Measurements from ENCODE around the gene LSR. TPM values are rescaled to one million over a fixed set of nuclear protein-coding genes. Genes with fewer than 3 reads are reported as not detected.

The LSR gene
- total and polyA plus RNA-seq, 2 donors from 2014 or later = 37.9 to 87.2 TPM

DNA sequence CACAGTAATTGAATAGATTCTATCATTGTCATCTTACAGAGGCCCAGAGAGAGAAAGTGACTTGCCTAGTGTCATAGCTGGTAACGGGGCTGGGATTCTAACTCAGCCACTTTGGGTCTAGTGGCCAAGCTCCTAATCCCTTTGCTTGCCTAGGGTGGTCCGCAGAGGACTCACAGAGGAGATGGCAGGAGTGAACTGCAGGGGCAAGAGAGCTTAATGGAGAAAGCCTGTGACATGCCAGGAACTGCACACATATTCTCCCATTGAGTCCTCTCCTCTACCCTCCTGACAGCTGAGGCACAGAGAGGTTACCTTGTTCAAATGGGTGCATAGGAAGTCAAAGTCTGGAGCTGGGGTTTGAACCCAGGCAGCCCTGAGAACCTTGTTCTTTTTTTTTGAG is 2.7 kb downstream of the LSR start:
- H3K4me1 ChIP-seq (ENCODE audit: control insufficient read depth in 2 of 3, insufficient read depth in 2 of 3, low read depth in 1 of 3, low read length in 3 of 3) = peaks cover 0 to 4% (median 0%) of the 10 kb centered on the region in 3 donors
- intact Hi-C loops (cut with DNase I) = no loop called here
- no peak overlapping the region for H3K27ac ChIP-seq (ENCODE audit: low read depth in 2 of 2, low read length in 2 of 2)
- no peak for FAIRE-seq
- H3K27me3 ChIP-seq (ENCODE audit: control insufficient read depth, insufficient read depth, low read length) = no peaks in the 10 kb centered on the region
- peaks cover 0 to 7% (median 0%) of the 10 kb centered on the region in 3 donors for H3K36me3 ChIP-seq (ENCODE audit: control insufficient read depth in 2 of 3, insufficient read depth in 3 of 3, low read length in 3 of 3)
- DNase-seq = no peak
- no peak overlapping the region for H3K9ac ChIP-seq (ENCODE audit: low read length in 3 of 3)
- no peaks in the 10 kb centered on the region for H3K9me3 ChIP-seq (ENCODE audit: control insufficient read depth in 2 of 3, insufficient read depth in 1 of 3, low read length in 3 of 3)
- no peak overlapping the region for H3K4me3 ChIP-seq (ENCODE audit: low read length in 3 of 3)
- TF ChIP-seq, protein P1, sequence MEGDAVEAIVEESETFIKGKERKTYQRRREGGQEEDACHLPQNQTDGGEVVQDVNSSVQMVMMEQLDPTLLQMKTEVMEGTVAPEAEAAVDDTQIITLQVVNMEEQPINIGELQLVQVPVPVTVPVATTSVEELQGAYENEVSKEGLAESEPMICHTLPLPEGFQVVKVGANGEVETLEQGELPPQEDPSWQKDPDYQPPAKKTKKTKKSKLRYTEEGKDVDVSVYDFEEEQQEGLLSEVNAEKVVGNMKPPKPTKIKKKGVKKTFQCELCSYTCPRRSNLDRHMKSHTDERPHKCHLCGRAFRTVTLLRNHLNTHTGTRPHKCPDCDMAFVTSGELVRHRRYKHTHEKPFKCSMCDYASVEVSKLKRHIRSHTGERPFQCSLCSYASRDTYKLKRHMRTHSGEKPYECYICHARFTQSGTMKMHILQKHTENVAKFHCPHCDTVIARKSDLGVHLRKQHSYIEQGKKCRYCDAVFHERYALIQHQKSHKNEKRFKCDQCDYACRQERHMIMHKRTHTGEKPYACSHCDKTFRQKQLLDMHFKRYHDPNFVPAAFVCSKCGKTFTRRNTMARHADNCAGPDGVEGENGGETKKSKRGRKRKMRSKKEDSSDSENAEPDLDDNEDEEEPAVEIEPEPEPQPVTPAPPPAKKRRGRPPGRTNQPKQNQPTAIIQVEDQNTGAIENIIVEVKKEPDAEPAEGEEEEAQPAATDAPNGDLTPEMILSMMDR (IDR thresholded peaks at IDR 0.05; ENCODE audit: borderline replicate concordance, extremely low read depth, insufficient read depth) = no peak

DNA sequence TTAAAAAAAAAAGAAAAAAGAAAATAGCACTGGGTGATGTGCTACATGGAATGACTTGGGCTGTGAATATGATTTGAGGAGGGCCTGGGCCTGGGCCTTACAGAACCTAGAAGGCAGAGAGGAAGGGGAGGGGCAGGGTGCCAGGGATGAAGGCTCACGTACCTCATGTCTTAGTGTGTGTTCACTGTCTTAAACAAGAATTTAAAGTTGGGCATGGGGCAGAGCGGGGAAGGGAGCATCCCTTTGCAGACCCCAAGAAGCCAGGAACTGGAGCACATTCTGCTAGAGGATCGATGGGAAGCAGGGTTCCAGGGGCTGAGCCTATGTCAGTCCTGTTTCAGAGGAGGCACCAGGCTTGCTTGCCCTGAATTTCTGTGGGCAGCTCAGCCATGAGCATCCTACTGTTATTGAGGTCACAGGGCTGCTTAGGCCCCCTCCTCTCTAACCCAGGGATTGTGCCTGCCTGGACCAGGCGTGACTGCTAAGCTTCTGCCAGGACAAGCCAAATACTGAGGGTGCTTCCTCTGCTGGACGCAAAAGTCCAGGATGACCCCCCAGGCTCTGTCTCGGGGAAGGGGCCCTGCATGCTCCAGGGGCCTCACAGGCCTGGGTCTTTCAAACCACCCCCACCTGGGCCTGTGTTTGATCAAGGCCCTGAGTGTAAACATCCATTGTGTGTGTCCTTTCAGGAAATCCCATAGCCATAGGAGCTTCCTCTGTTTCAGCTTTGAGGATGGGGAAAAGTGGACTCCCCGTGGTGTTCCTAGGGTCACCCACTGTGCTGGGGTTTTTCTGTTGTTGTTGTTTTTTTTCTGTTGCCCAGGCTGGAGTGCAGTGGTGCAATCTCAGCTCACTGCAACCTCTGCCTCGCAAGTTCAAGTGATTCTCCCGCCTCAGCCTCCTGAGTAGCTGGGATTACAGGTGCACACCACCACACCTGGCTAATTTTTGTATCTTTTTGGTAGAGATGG is 4.8 kb downstream of the LSR start:
- Histone ChIP-seq H3K4me1 (ENCODE audit: control insufficient read depth in 2 of 3, insufficient read depth in 2 of 3, low read depth in 1 of 3, low read length in 3 of 3) (peaks cover 0 to 7% (median 0%) of the 10 kb centered on the region in 3 donors), H3K27me3 (ENCODE audit: control insufficient read depth, insufficient read depth, low read length) (no peaks in the 10 kb centered on the region), H3K4me3 (ENCODE audit: low read length in 3 of 3) (no peak overlapping the region), H3K9ac (ENCODE audit: low read length in 3 of 3) (no peak overlapping the region), H3K27ac (ENCODE audit: low read depth in 2 of 2, low read length in 2 of 2) (no peak overlapping the region), H3K9me3 (ENCODE audit: control insufficient read depth in 2 of 3, insufficient read depth in 1 of 3, low read length in 3 of 3) (no peaks in the 10 kb centered on the region), H3K36me3 (ENCODE audit: control insufficient read depth in 2 of 3, insufficient read depth in 3 of 3, low read length in 3 of 3) (peaks cover 0 to 7% (median 0%) of the 10 kb centered on the region in 3 donors)
- DNase-seq (no peak), FAIRE-seq (no peak)
- TF ChIP-seq, protein P1 (IDR thresholded peaks at IDR 0.05; ENCODE audit: borderline replicate concordance, extremely low read depth, insufficient read depth) = no peak
- intact Hi-C loops (cut with DNase I) = no loop called here

DNA sequence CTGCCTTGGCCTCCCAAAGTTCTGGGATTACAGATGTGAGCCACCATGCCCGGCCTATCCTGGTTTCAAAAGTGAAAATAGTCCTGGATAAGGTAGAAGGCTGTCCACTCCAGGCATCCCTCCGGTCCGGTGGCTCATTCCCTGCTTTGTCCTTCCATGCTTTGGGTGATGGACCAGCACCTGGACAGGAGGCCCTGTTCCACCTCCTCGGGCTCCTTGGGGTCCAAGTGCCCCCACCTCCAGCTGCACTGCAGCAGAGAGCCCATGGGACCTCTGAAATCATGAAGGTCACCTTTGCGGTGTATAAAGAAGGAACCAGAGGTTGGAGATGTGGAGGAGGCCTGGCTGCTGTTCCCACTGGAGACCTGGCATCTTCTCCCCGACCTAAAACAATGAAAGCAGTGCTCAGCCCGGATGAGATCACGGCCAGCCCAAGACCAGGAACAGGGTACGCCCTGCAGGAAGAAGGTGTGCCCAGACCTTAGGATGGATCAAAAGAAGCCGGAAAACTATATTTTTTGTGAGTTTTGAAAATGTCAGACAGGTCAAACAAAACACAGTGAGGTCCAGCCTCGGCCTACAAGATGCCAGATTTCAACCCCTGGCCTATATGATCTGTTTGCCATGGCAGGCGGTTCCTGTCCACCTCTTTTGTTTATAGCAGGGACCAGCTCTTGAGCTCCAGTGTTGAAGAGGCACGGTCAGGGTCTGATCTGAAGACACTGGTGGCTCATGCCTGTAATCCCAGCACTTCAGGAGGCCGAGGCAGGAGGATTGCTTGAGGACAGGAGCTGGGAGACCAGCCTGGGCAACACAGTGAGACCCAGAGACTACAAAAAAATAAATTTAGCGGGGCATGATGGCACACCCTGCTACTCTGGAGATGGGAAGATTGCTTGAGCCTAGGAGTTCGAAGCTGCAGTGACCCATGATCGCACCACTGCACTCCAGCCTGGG is 5.8 kb downstream of the LSR start:
- FAIRE-seq (no peak), DNase-seq (no peak)
- Histone ChIP-seq H3K36me3 (ENCODE audit: control insufficient read depth in 2 of 3, insufficient read depth in 3 of 3, low read length in 3 of 3) (peaks cover 0 to 7% (median 0%) of the 10 kb centered on the region in 3 donors), H3K9me3 (ENCODE audit: control insufficient read depth in 2 of 3, insufficient read depth in 1 of 3, low read length in 3 of 3) (no peaks in the 10 kb centered on the region), H3K27ac (ENCODE audit: low read depth in 2 of 2, low read length in 2 of 2) (no peak overlapping the region), H3K4me1 (ENCODE audit: control insufficient read depth in 2 of 3, insufficient read depth in 2 of 3, low read depth in 1 of 3, low read length in 3 of 3) (peaks cover 0 to 7% (median 0%) of the 10 kb centered on the region in 3 donors), H3K4me3 (ENCODE audit: low read length in 3 of 3) (no peak overlapping the region), H3K9ac (ENCODE audit: low read length in 3 of 3) (no peak overlapping the region), H3K27me3 (ENCODE audit: control insufficient read depth, insufficient read depth, low read length) (no peaks in the 10 kb centered on the region)
- intact Hi-C loops (cut with DNase I) = no loop called here
- TF ChIP-seq, protein P1 (IDR thresholded peaks at IDR 0.05; ENCODE audit: borderline replicate concordance, extremely low read depth, insufficient read depth) = no peak
